Fibroblast of mammary gland (primary cell): Measurements from ENCODE around the gene PRXL2A.
A peak's percentile ranks its signal among the peaks of the same experiment; 100 is the strongest.

Experiments used
- DNase-seq: peaks from one replicate; pipeline ENCODE4 v3.0.0-alpha.2; 2010; ENCODE audit warnings: low read depth
- H3K4me3 ChIP-seq: 2 replicates; pipeline ENCODE4 v1.5.1; 2011; ENCODE audit warnings: low read depth, mild to moderate bottlenecking, low read length, moderate library complexity; ENCODE audit not compliant: control insufficient read depth
- TF ChIP-seq, protein P1 (sequence below): conservative IDR thresholded peaks from 2 replicates; pipeline ENCODE4 v1.5.1; 2011; ENCODE audit warnings: low read depth, low read length, inconsistent platforms; ENCODE audit not compliant: control insufficient read depth, insufficient read depth

Gene PRXL2A

DNA sequence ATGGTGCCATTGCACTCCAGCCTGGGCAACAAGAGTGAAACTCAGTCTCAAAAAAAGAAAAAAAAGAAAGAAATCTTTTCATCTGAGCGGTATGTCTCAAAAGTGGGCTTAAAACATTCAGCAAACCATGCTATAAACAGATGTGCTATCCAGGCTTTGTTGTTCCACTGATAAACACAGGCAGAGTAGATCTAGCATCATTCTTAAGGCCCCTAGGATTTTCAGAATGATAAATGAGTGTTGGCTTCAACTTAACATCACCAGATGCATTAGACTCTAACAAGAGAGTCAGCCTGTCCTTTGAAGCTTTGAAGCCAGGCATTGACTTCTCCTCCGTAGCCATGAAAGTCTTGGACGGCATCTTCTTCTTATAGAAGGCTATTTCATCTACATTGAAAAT lies 28.6 kb upstream of the PRXL2A start:
- H3K4me3 ChIP-seq: no peak overlapping the region
- DNase-seq: no peak
- TF ChIP-seq, protein P1, sequence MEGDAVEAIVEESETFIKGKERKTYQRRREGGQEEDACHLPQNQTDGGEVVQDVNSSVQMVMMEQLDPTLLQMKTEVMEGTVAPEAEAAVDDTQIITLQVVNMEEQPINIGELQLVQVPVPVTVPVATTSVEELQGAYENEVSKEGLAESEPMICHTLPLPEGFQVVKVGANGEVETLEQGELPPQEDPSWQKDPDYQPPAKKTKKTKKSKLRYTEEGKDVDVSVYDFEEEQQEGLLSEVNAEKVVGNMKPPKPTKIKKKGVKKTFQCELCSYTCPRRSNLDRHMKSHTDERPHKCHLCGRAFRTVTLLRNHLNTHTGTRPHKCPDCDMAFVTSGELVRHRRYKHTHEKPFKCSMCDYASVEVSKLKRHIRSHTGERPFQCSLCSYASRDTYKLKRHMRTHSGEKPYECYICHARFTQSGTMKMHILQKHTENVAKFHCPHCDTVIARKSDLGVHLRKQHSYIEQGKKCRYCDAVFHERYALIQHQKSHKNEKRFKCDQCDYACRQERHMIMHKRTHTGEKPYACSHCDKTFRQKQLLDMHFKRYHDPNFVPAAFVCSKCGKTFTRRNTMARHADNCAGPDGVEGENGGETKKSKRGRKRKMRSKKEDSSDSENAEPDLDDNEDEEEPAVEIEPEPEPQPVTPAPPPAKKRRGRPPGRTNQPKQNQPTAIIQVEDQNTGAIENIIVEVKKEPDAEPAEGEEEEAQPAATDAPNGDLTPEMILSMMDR: no peak

DNA sequence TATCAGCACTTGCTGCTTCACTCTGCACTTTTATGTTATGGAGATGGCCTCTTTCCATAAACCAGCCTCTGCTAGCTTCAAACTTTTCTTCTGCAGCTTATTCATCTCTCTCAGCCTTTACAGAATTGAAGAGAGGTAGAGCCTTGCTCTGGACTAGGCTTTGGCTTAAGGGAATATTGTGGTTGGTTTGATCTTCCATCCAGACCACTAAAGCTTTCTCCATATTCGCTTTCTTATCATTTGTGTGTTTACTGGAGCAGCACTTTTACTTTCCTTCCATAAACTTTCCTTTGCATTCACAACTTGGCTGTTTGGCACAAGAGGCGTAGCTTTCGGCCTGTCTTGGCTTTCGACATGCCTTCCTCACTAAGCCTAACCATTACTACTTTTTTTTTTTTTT lies 28.2 kb upstream of the PRXL2A start:
- H3K4me3 ChIP-seq: no peak overlapping the region
- TF ChIP-seq, protein P1: no peak
- DNase-seq: no peak

DNA sequence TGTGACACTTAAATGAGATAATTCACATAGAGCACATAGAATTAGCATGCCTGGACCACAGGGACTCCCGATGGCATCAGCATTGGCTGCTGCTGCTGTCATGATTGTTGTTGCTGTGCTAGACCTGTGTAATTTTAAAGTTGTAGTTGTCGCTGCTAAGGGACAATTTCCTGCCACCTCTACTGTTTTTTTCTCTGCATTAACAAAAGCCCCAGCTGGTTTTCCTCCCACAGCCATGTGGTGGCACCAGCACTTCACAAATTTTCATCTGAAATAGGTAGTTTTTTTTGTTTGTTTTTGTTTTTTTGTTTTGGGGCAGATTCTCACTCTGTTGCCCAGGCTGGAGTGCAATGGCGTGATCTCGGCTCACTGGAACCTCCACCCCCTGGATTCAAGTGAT lies 25.4 kb upstream of the PRXL2A start:
- TF ChIP-seq, protein P1: peak; percentile 59
- DNase-seq: peak; percentile 42

DNA sequence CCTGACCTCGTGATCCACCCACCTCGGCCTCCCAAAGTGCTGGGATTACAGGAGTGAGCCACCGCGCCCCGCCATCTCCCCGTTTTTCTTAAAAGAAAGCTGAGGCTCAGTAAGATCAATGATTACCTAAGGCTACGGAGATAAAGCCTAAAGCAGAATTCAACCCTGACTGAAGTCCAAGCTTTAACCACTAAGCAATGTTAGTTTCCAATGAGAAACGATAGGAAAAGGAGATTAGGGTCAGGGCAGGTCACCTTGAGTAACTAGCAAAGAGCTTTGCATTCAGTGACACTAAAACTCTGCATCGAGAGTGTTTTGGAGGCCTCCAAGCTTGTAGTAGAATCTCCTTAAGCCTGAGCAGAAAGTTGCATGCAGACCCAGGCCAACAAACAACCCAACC lies 17.6 kb upstream of the PRXL2A start:
- H3K4me3 ChIP-seq: no peak overlapping the region
- TF ChIP-seq, protein P1: no peak
- DNase-seq: no peak

More for the DNA sequence above, 25.4 kb upstream of the PRXL2A start:
- no peak overlapping the region for H3K4me3 ChIP-seq

DNA sequence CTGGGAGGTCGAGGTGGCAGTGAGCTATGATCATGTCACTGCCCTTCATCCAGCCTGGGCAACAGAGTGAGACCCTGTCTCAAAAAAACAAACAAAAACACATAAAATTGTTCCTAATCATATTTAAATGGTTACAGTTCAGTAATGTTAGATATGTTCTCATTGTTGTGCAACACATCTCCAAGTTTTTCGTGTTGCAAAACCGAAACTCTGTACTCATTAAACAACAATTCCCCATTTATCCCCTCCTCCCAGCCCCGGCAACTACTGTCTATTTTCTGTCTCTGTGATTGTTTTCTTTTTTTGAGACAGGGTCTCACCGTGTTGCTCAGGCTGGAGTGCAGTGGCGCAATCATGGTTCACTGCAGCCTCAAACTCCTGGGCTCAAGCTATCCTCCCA lies 16.1 kb upstream of the PRXL2A start:
- TF ChIP-seq, protein P1: no peak
- no peak overlapping the region for H3K4me3 ChIP-seq
- no peak for DNase-seq

DNA sequence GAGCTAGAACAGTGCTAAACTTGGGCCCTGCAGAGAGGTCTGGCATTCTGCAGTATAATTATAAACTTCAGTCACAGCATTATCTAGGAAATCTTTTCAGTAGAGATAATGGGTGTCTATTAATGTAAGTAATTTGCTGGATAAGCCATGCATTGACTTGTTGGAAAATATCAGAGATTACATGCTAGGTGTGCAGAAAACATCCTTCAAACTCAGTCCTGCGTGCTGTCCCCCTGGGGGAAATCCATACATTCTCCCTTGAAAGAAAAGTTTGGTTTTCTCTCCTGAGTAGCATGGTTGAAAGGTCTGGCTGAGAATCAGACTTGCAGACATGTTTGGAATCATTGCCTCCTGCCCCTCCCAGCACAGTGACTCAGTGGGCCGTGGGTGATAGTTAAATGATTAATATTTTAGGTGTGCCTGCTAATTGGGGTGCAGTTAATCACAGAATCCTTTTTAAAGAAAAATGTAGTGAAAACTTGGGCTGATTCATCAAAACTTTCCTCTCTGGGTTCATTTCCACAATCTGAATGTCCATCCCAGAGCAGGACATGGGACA lies 13.9 kb upstream of the PRXL2A start:
- no peak overlapping the region for H3K4me3 ChIP-seq
- TF ChIP-seq, protein P1: no peak
- DNase-seq: no peak

DNA sequence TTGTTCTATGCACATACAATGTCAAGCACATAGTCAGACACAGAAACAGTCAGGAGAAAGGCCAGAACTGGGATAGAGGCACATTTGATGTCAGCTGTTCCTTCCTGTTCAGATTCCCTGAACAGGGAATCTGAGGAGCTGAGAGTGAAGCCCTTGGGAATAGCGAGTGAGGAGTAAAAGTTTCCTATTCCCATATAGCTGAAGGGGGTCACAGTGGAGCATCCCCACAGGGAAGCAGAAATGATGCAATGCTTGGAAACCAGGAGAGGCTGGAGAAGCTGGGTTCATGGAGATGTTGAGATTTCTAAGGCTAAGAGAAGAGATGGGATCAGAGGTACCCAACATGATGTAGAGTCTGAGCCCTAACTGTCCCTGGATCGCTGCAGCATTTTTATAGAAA lies 11.3 kb upstream of the PRXL2A start:
- TF ChIP-seq, protein P1: no peak
- DNase-seq: no peak
- H3K4me3 ChIP-seq: no peak overlapping the region
